A673 (cell line): ENCODE results near the gene TAF15. TPM values are rescaled to one million over a fixed set of nuclear protein-coding genes. Genes with fewer than 3 reads are reported as not detected.

ENCODE experiments used
- BruUV-seq: library from RNA; stranded (reverse); fragments of 400-500 nt; replicated peaks from 2 replicates; lab custom pipeline; 2021; lab: Mats Ljungman, UMichigan
- CTCF ChIA-PET: fragments of 300-600 bp; sonication (Branson Sonifier 250); formaldehyde crosslinking; loops from one replicate; lab custom pipeline; 2022; ENCODE audit warnings: antibody characterized with exemption; lab: Charles Lee
- POLR2A ChIA-PET: fragments of 300-600 bp; sonication (Branson Sonifier 250); formaldehyde crosslinking; loops from one replicate; lab custom pipeline; 2022; ENCODE audit warnings: antibody characterized with exemption; ENCODE audit not compliant: low non-redundant PET; lab: Charles Lee
- DNase-seq: peaks from one replicate; pipeline ENCODE4 v3.0.0-alpha.2; 2015; ENCODE audit warnings: low spot score
- H3K27ac ChIP-seq: fragments of 200-600 bp; sonication (generic); 2 replicates; pipeline ENCODE4 v1.5.1; 2016; ENCODE audit warnings: mixed run types, low read depth, mild to moderate bottlenecking, mixed read lengths, antibody characterized with exemption, low read length; ENCODE audit not compliant: poor library complexity, severe bottlenecking
- H3K27me3 ChIP-seq: fragments of 200-600 bp; sonication (generic); replicated peaks from 2 replicates; pipeline ENCODE4 v1.6.1; 2017; ENCODE audit warnings: mixed run types, low read depth, mild to moderate bottlenecking, mixed read lengths, antibody characterized with exemption, low read length; ENCODE audit not compliant: insufficient read depth, poor library complexity
- H3K36me3 ChIP-seq: fragments of 200-600 bp; sonication (generic); 2 replicates; pipeline ENCODE4 v1.6.1; 2016; ENCODE audit warnings: mixed run types, mild to moderate bottlenecking, mixed read lengths, antibody characterized with exemption, low read length; ENCODE audit not compliant: insufficient read depth, poor library complexity, severe bottlenecking
- H3K4me1 ChIP-seq: fragments of 200-600 bp; sonication (generic); 2 replicates; pipeline ENCODE4 v1.6.1; 2017; ENCODE audit warnings: mixed run types, mild to moderate bottlenecking, mixed read lengths, antibody characterized with exemption, low read length; ENCODE audit not compliant: insufficient read depth, poor library complexity, severe bottlenecking
- H3K4me3 ChIP-seq: fragments of 200-600 bp; sonication (generic); 2 replicates; pipeline ENCODE4 v1.5.1; 2016; ENCODE audit warnings: low read depth, mixed run types, mild to moderate bottlenecking, mixed read lengths, low read length; ENCODE audit not compliant: poor library complexity, severe bottlenecking
- H3K9me3 ChIP-seq: fragments of 200-600 bp; sonication (generic); 2 replicates; pipeline ENCODE4 v1.6.1; 2016; ENCODE audit warnings: mixed run types, low read depth, mild to moderate bottlenecking, mixed read lengths, antibody characterized with exemption, low read length; ENCODE audit not compliant: poor library complexity, severe bottlenecking
- CTCF ChIP-seq: fragments of 300-800, 200-600 bp; sonication (generic); conservative IDR thresholded peaks from 2 replicates; pipeline ENCODE4 v1.5.1; 2017; ENCODE audit warnings: low read depth, mild to moderate bottlenecking, antibody characterized with exemption, low read length, moderate library complexity, mixed read lengths
- EZH2 ChIP-seq: fragments of 200-600 bp; sonication (generic); IDR thresholded peaks from 2 replicates; pipeline ENCODE4 v1.6.1; 2017; ENCODE audit warnings: borderline replicate concordance, low read depth, mild to moderate bottlenecking, mixed read lengths, antibody characterized with exemption, low read length; ENCODE audit not compliant: poor library complexity, severe bottlenecking
- intact Hi-C: fragments of 100-400 bp; cut with micrococcal nuclease; formaldehyde crosslinking; loops from one replicate; pipeline ENCODE4 v1.10.0; 2022; ENCODE audit not compliant: unreplicated experiment
- total RNA-seq: library from RNA; stranded (reverse); gene quantifications from 2 replicates; pipeline ENCODE4 v1.2.3, GENCODE V29; 2021

The TAF15 gene
- total RNA-seq, 1 experiment from 2014 or later: 108 TPM

DNA sequence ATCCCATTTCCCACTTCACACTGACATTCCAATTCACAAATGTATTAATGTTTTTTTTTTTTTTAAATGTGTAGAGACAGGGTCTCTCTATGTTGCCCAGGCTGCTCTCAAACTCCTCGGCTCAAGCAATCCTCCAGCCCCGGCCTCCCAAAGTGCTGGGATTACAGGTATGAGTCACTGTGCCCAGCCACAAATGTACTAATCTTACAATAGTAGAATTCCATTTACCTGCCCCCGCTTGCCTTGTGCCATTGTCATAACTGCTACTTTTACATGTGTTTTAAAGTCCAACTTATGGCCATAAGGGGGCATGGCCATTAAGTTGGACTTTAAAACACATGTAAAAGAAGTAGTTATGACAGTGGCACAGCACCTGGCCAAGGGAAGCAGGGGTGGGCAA, 18.4 kb upstream of the TAF15 start:
- CTCF ChIA-PET: no interaction called here
- TF ChIP-seq CTCF (no peak), EZH2 (no peak)
- no peak overlapping the region for H3K4me3 ChIP-seq
- no peaks in the 10 kb centered on the region for H3K4me1 ChIP-seq
- H3K36me3 ChIP-seq: no peaks in the 10 kb centered on the region
- BruUV-seq: no TSS peak
- H3K9me3 ChIP-seq: no peaks in the 10 kb centered on the region
- intact Hi-C loops: no loop called here
- no peaks in the 10 kb centered on the region for H3K27me3 ChIP-seq
- POLR2A ChIA-PET: no interaction called here
- DNase-seq: no peak
- no peak overlapping the region for H3K27ac ChIP-seq

GRCh38 chr17:35791681-35792350, 17.5 kb upstream of the TAF15 start:
- POLR2A ChIA-PET: no interaction called here
- CTCF ChIA-PET: no interaction called here
- TF ChIP-seq EZH2: no peak
- no peak for TF ChIP-seq CTCF
- H3K4me1 ChIP-seq: no peaks in the 10 kb centered on the region
- H3K4me3 ChIP-seq: no peak overlapping the region
- H3K9me3 ChIP-seq: no peaks in the 10 kb centered on the region
- no peaks in the 10 kb centered on the region for H3K27me3 ChIP-seq
- H3K36me3 ChIP-seq: no peaks in the 10 kb centered on the region
- BruUV-seq: no TSS peak
- no peak for DNase-seq
- H3K27ac ChIP-seq: no peak overlapping the region
- intact Hi-C loops: no loop called here

- BruUV-seq: no TSS peak
- CTCF ChIA-PET: no interaction called here
These were observed 16.0 kb upstream of the TAF15 start for GRCh38 chr17:35793257-35793656.

More at GRCh38 chr17:35793257-35793656, 16.0 kb upstream of the TAF15 start:
- no peak for TF ChIP-seq CTCF
- no peak for TF ChIP-seq EZH2
- no peaks in the 10 kb centered on the region for H3K4me1 ChIP-seq
- intact Hi-C loops: no loop called here
- no peak overlapping the region for H3K4me3 ChIP-seq
- H3K9me3 ChIP-seq: no peaks in the 10 kb centered on the region
- no peak for DNase-seq
- H3K27me3 ChIP-seq: no peaks in the 10 kb centered on the region
- H3K27ac ChIP-seq: no peak overlapping the region
- POLR2A ChIA-PET: no interaction called here
- H3K36me3 ChIP-seq: no peaks in the 10 kb centered on the region
